Measurements from ENCODE around the gene FOXL3. TPM values are rescaled to one million over a fixed set of nuclear protein-coding genes. Genes with fewer than 3 reads are reported as not detected.

Gene FOXL3
- total RNA-seq, 1 experiment from 2014 or later = not detected

- DNase-seq (ENCODE audit: low read depth, low spot score) (no peak), ATAC-seq (0 out of 2 replicates have a peak, but pooled peaks have one; percentile 22)
- Histone ChIP-seq H3K9me3 (ENCODE audit: control insufficient read depth, insufficient read depth, low read depth, low read length) (no peaks in the 10 kb centered on the region), H3K36me3 (ENCODE audit: control insufficient read depth, insufficient read depth, low read length) (no peaks in the 10 kb centered on the region), H3K27me3 (ENCODE audit: control insufficient read depth, insufficient read depth, low read length) (no peaks in the 10 kb centered on the region), H3K4me1 (ENCODE audit: control insufficient read depth, insufficient read depth, low read length) (no peaks in the 10 kb centered on the region), H3K4me3 (ENCODE audit: low read depth in 2 of 2, low read length in 2 of 2) (no peak overlapping the region), H3K27ac (ENCODE audit: low read length) (no peak overlapping the region)
- CTCF ChIA-PET = no interaction called here
- no peak for TF ChIP-seq POLR2AphosphoS5 (IDR thresholded peaks at IDR 0.05; ENCODE audit: low read depth, low read length)
- no peak for TF ChIP-seq TCF7L2 (IDR thresholded peaks at IDR 0.05; ENCODE audit: low read depth, low read length)
- TF ChIP-seq SIN3A (IDR thresholded peaks at IDR 0.05; ENCODE audit: borderline replicate concordance, insufficient read depth, low read depth, low read length) = no peak
- TF ChIP-seq CTCF (IDR thresholded peaks at IDR 0.05) = no peak
- TF ChIP-seq REST (IDR thresholded peaks at IDR 0.05; ENCODE audit: insufficient read depth in 1 of 2, low read depth in 2 of 2, low read length in 1 of 2) = no peak
- in situ Hi-C loops (cut with HindIII; ENCODE audit: low pct_unique_long_range_greater_than_20kb, low sequenced_read_pairs) (no loop called here), intact Hi-C loops (cut with micrococcal nuclease; ENCODE audit: unreplicated experiment) (no loop called here)
- no TSS peak for BruUV-seq (replicated peaks)
- POLR2A ChIA-PET = no interaction called here
Observed at GRCh38 chr7:252981-253380, 37.0 kb upstream of the FOXL3 start.

- H3K27me3 ChIP-seq (ENCODE audit: control insufficient read depth, insufficient read depth, low read length) = no peaks in the 10 kb centered on the region
- ChIA-PET CTCF (no interaction called here), POLR2A (no interaction called here)
- in situ Hi-C loops (cut with HindIII; ENCODE audit: low pct_unique_long_range_greater_than_20kb, low sequenced_read_pairs) = no loop called here
- intact Hi-C loops (cut with micrococcal nuclease; ENCODE audit: unreplicated experiment) = no loop called here
- no peaks in the 10 kb centered on the region for H3K9me3 ChIP-seq (ENCODE audit: control insufficient read depth, insufficient read depth, low read depth, low read length)
- DNase-seq (ENCODE audit: low read depth, low spot score) = no peak
- no peak for ATAC-seq
- no peak overlapping the region for H3K27ac ChIP-seq (ENCODE audit: low read length)
- no peak for TF ChIP-seq CTCF (IDR thresholded peaks at IDR 0.05)
- TF ChIP-seq TCF7L2 (IDR thresholded peaks at IDR 0.05; ENCODE audit: low read depth, low read length) = no peak
- TF ChIP-seq POLR2AphosphoS5 (IDR thresholded peaks at IDR 0.05; ENCODE audit: low read depth, low read length) = no peak
- TF ChIP-seq REST (IDR thresholded peaks at IDR 0.05; ENCODE audit: insufficient read depth in 1 of 2, low read depth in 2 of 2, low read length in 1 of 2) = no peak
- no peak for TF ChIP-seq SIN3A (IDR thresholded peaks at IDR 0.05; ENCODE audit: borderline replicate concordance, insufficient read depth, low read depth, low read length)
- BruUV-seq (replicated peaks) = no TSS peak
- no peak overlapping the region for H3K4me3 ChIP-seq (ENCODE audit: low read depth in 2 of 2, low read length in 2 of 2)
- H3K4me1 ChIP-seq (ENCODE audit: control insufficient read depth, insufficient read depth, low read length) = no peaks in the 10 kb centered on the region
- H3K36me3 ChIP-seq (ENCODE audit: control insufficient read depth, insufficient read depth, low read length) = no peaks in the 10 kb centered on the region
Observed at GRCh38 chr7:253581-254336, 36.2 kb upstream of the FOXL3 start.

All from Panc1 (cell line).